Naive thymus-derived CD4-positive, alpha-beta T cell (primary cell): ENCODE results near the gene F5. TPM values are rescaled to one million over a fixed set of nuclear protein-coding genes. Genes with fewer than 3 reads are reported as not detected.

Source experiments
- ATAC-seq: fragments of 150-1000 bp; cut with Tn5 transposase; 2 replicates; pipeline ENCODE4 v1.10.0; 2021; ENCODE audit warnings: mild to moderate bottlenecking, moderate library complexity
- CTCF ChIA-PET: fragments of 350-600 bp; sonication (Branson Sonifier 250); formaldehyde crosslinking; loops from one replicate; lab custom pipeline; 2021; ENCODE audit warnings: antibody characterized with exemption; lab: Charles Lee
- POLR2A ChIA-PET: fragments of 350-600 bp; sonication (Branson Sonifier 250); formaldehyde crosslinking; loops from one replicate; lab custom pipeline; 2021; ENCODE audit warnings: antibody characterized with exemption, inconsistent platforms; lab: Charles Lee
- DNase-seq, 9 donors: peaks; one replicate each; pipeline versions ENCODE4 v3.0.0 to v3.0.0-alpha.2; 2020 to 2022; ENCODE audit warnings: mixed read lengths in 1 of 9
- H3K27ac ChIP-seq: one replicate; pipeline ENCODE4 v1.7.0; 2013; ENCODE audit warnings: mild to moderate bottlenecking, low read depth, low read length, moderate library complexity
- H3K27me3 ChIP-seq, 2 donors: one replicate each; pipeline ENCODE4 v1.7.0; 2013; ENCODE audit warnings: low read length in 2 of 2, mild to moderate bottlenecking in 2 of 2, moderate library complexity in 2 of 2; ENCODE audit not compliant: control insufficient read depth in 2 of 2, insufficient read depth in 2 of 2
- H3K36me3 ChIP-seq, 3 experiments: 1 replicate in 2 of 3; 2 replicates in 1 of 3; pipeline ENCODE4 v1.7.0; 2013; ENCODE audit warnings: low read length in 3 of 3, mild to moderate bottlenecking in 3 of 3, moderate library complexity in 1 of 3; ENCODE audit not compliant: insufficient read depth in 3 of 3, control insufficient read depth in 2 of 3
- H3K4me1 ChIP-seq, 2 donors: one replicate each; pipeline ENCODE4 v1.7.0; 2013; ENCODE audit warnings: low read length in 2 of 2, mild to moderate bottlenecking in 2 of 2, moderate library complexity in 1 of 2; ENCODE audit not compliant: control insufficient read depth in 2 of 2, insufficient read depth in 2 of 2
- H3K4me3 ChIP-seq: 2 replicates; pipeline ENCODE4 v1.7.0; 2013; ENCODE audit warnings: mild to moderate bottlenecking, low read length
- H3K9me3 ChIP-seq, 3 experiments: 1 replicate in 2 of 3; 2 replicates in 1 of 3; pipeline ENCODE4 v1.7.0; 2013; ENCODE audit warnings: low read length in 3 of 3; ENCODE audit not compliant: control insufficient read depth in 2 of 3
- H3K27ac Mint-ChIP-seq, 9 donors: one replicate each; pipeline ENCODE4 v1.8.0; 2020 to 2022; ENCODE audit warnings: mixed read lengths in 9 of 9, mild to moderate bottlenecking in 8 of 9, moderate library complexity in 5 of 9, inconsistent platforms in 2 of 9
- H3K27me3 Mint-ChIP-seq, 5 donors: one replicate each; pipeline ENCODE4 v1.8.0; 2021 to 2022; ENCODE audit warnings: mixed read lengths in 5 of 5, mild to moderate bottlenecking in 1 of 5
- H3K36me3 Mint-ChIP-seq, 5 donors: one replicate each; pipeline ENCODE4 v1.8.0; 2020 to 2022; ENCODE audit warnings: mixed read lengths in 5 of 5, mild to moderate bottlenecking in 3 of 5, inconsistent platforms in 1 of 5
- H3K4me1 Mint-ChIP-seq, 7 donors: one replicate each; pipeline ENCODE4 v1.8.0; 2020 to 2022; ENCODE audit warnings: mixed read lengths in 7 of 7, mild to moderate bottlenecking in 3 of 7, inconsistent platforms in 1 of 7
- H3K4me3 Mint-ChIP-seq, 10 donors: one replicate each; pipeline ENCODE4 v1.8.0; 2020 to 2022; ENCODE audit warnings: mild to moderate bottlenecking in 10 of 10, mixed read lengths in 10 of 10, moderate library complexity in 6 of 10, inconsistent platforms in 2 of 10
- H3K9me3 Mint-ChIP-seq, 11 donors: one replicate each; pipeline ENCODE4 v1.8.0; 2020 to 2022; ENCODE audit warnings: mixed read lengths in 11 of 11, mild to moderate bottlenecking in 4 of 11, inconsistent platforms in 1 of 11, moderate library complexity in 1 of 11
- intact Hi-C, 2 donors: fragments of 100-400 bp; cut with micrococcal nuclease; formaldehyde crosslinking; loops; one replicate each; pipeline ENCODE4 v1.15.1; 2023
- polyA plus RNA-seq, 2 donors: library from polyadenylated mRNA; unstranded; fragments of 300-500 nt; fragmentation: Illumina TruSeq; gene quantifications; one replicate each; pipeline ENCODE4 v1.2.3, GENCODE V29; 2021
- total RNA-seq, 6 experiments: library from RNA in 5 of 6; stranded (reverse) in 5 of 6; gene quantifications; 1 replicate in 5 of 6; 2 replicates in 1 of 6; pipeline ENCODE4 v1.2.3 and lab custom pipeline; 2021 to 2026

F5 gene
- total and polyA plus RNA-seq, 7 experiments from 2014 or later: 1.2 to 14.6 (median 3.8) TPM

DNA sequence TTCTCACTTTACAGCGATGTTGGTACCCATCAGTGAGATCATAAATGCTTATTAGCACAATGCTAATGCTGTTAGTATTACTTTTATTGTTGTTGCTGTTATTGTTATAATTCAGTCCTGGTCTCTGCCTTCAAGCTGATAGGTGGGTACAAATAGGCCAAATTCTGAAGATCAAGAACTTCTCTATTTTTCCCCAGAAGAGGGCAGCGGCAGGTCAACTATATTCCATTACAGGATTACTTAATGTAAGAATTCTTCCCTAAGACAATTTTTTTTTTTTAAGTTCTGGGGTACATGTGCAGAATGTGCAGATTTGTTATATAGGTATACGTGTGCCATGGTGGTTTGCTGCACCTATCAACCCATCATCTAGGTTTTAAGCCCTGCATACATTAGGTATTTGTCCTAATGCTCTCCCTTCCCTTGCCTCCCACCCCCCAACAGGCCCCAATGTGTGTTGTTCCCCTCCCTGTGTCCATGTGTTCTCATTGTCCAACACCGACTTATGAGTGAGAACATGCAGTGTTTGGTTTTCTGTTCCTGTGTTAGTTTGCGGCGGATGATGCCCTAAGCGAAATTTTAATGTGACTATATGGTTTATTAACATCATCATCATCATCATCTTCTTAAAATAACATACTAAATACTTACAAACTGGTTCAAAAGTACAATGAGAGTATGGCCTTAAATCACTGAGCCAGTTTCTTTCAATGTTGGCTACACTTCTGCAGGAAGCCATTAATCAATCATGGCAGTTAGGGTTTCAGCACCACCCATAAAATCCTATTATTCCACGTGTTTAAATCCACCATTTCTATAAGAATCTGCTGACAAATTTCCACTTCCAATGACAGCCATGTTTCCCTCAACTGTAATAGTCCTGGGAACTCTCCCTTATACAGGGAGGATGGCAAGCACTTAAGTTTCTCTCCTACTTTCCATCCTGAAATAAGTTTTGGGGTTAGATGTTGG, 119.7 kb downstream of the F5 start:
- intact Hi-C loops: loop anchor here (1.0 kb wide), 4 partner anchors 19 to 343 kb away; partner anchors contain the start of gene SLC19A2 (in 1 of the 2)
- Mint-ChIP-seq H3K4me1 (peaks cover 0 to 6% (median 5%) of the 10 kb centered on the region in 7 donors), H3K4me3 (no peak overlapping the region), H3K36me3 (peaks cover 0 to 9% (median 5%) of the 10 kb centered on the region in 5 donors), H3K9me3 (no peaks in the 10 kb centered on the region), H3K27me3 (peaks cover 0 to under 1% (median 0%) of the 10 kb centered on the region in 5 donors), H3K27ac (peak overlapping the region in 1 of 9 donors; percentile 27)
- H3K4me3 ChIP-seq: no peak overlapping the region
- DNase-seq: peak in 3 of 9 donors; percentile 10 to 18 (median 18)
- H3K27me3 ChIP-seq: no peaks in the 10 kb centered on the region
- H3K27ac ChIP-seq: no peak overlapping the region
- ChIA-PET POLR2A (interaction anchor here (0.7 kb wide), 1 partner anchor 192 kb away, joined by 3 read pairs; no protein-coding TSS in a partner anchor), CTCF (interaction anchor here (0.7 to 2.1 kb wide), 7 partner anchors 62 to 1124 kb away, joined by 3 to 7 read pairs (median 4); no protein-coding TSS in a partner anchor)
- no peaks in the 10 kb centered on the region for H3K4me1 ChIP-seq
- peaks cover 0 to 4% (median 0%) of the 10 kb centered on the region in 3 experiments for H3K36me3 ChIP-seq
- no peak for ATAC-seq
- no peaks in the 10 kb centered on the region for H3K9me3 ChIP-seq

DNA sequence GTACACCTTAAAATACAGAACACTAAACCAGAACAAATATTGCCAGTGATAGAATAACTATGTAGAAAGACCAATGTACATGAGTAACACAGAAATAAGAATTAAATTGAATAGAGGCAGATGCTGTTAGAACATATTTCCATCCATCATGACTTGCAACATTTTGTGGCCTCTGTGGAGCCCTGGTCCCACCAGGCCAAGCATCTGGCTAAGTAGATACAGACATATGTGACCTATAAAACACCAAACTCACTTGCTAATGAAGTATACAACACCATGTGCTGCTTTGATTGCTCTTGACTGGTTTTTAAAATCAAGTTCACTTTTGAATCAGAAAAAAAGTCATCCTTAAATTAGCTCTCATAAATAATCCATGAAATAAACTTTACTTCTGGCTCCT, 121.0 kb downstream of the F5 start:
- intact Hi-C loops: no loop called here
- Histone ChIP-seq H3K36me3 (peaks cover 0 to 4% (median 0%) of the 10 kb centered on the region in 3 experiments), H3K27ac (no peak overlapping the region), H3K4me1 (no peaks in the 10 kb centered on the region), H3K9me3 (no peaks in the 10 kb centered on the region), H3K4me3 (no peak overlapping the region), H3K27me3 (no peaks in the 10 kb centered on the region)
- Mint-ChIP-seq H3K4me1 (peaks cover 3 to 19% (median 15%) of the 10 kb centered on the region in 7 donors), H3K4me3 (no peak overlapping the region), H3K27me3 (peaks cover 2 to 8% (median 7%) of the 10 kb centered on the region in 5 donors), H3K9me3 (peaks cover 0 to 5% (median 0%) of the 10 kb centered on the region in 11 donors), H3K36me3 (peaks cover 0 to 16% (median 5%) of the 10 kb centered on the region in 5 donors), H3K27ac (peak overlapping the region in 1 of 9 donors; percentile 22)
- DNase-seq (no peak), ATAC-seq (no peak)
- ChIA-PET CTCF (interaction anchor here (1.3 to 2.1 kb wide), 3 partner anchors 80 to 1123 kb away, joined by 4 to 7 read pairs (median 5); no protein-coding TSS in a partner anchor), POLR2A (no interaction called here)

Other genes with a start within 250 kb of the F5 start
- 10 to 100 TPM in 4 of 5 experiments, 1 to 10 TPM in 1; 8.6 to 14.5 (median 12.7) TPM for gene NME7, start 218.7 kb downstream of the F5 start, total RNA-seq
- 10 to 100 TPM; 15.6 to 18.6 TPM for gene NME7, start 218.7 kb downstream of the F5 start, polyA plus RNA-seq
- 10 to 100 TPM in 4 of 5 experiments, 1 to 10 TPM in 1; 9.9 to 26.8 (median 17.5) TPM for gene BLZF1, start 218.3 kb downstream of the F5 start, total RNA-seq
- 10 to 100 TPM; 12.1 to 14.2 TPM for gene BLZF1, start 218.3 kb downstream of the F5 start, polyA plus RNA-seq
- not detected for gene CCDC181, start 159.0 kb downstream of the F5 start, total RNA-seq
- not detected for gene CCDC181, start 159.0 kb downstream of the F5 start, polyA plus RNA-seq
- gene SLC19A2, start 100.5 kb downstream of the F5 start, total RNA-seq: 1 to 10 TPM; 3.7 to 5.9 (median 4.8) TPM
- gene SLC19A2, start 100.5 kb downstream of the F5 start, polyA plus RNA-seq: under 1 TPM; 0.53 to 0.66 TPM
- 1 to 10 TPM in 4 of 5 experiments, under 1 TPM in 1; 0.27 to 3.2 (median 2.3) TPM for gene SELP, start 43.6 kb upstream of the F5 start, total RNA-seq
- under 1 TPM; 0.39 to 0.50 TPM for gene SELP, start 43.6 kb upstream of the F5 start, polyA plus RNA-seq
- gene SELL, start 125.1 kb upstream of the F5 start, total RNA-seq: 100 to 1,000 TPM; 303 to 633 (median 519) TPM
- gene SELL, start 125.1 kb upstream of the F5 start, polyA plus RNA-seq: 1,000 to 10,000 TPM; 2,291 to 2,521 TPM
- gene SELE, start 147.6 kb upstream of the F5 start, total RNA-seq: not detected
- gene SELE, start 147.6 kb upstream of the F5 start, polyA plus RNA-seq: not detected
- gene METTL18, start 208.4 kb upstream of the F5 start, total RNA-seq: 10 to 100 TPM in 3 of 5 experiments, 1 to 10 TPM in 2; 4.9 to 21.1 (median 13.4) TPM
- 10 to 100 TPM; 22.2 to 29.5 TPM for gene METTL18, start 208.4 kb upstream of the F5 start, polyA plus RNA-seq